GM18519 (cell line): ENCODE results near the gene FAM9C.
A peak's percentile ranks its signal among the peaks of the same experiment; 100 is the strongest.

Source experiments
- ATAC-seq: cut with Tn5 transposase; IDR thresholded peaks from one replicate; pipeline ENCODE4 v1.9.1; 2021; ENCODE audit warnings: mild to moderate bottlenecking, moderate library complexity; ENCODE audit not compliant: unreplicated experiment, low FRiP score

The FAM9C gene

DNA sequence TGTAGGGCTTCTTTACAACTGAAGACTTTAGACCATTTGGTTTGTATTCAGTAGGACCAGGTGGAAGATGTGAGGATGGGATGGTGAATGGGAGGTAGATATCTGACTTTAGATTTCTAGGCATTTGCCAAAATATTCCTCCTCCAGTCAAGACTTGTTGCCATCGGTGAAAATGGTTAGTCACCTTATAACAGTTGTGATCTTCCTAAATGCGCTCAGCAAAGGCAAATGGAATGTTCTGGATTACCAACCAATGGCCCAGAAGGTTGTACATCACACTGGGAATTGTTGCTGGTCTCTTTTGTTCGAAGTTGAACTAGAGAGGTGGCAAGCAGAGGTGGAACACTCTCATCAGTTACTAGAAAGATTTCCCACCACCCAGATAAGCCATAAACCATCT is 35.6 kb downstream of the FAM9C start:
- no peak for ATAC-seq

DNA sequence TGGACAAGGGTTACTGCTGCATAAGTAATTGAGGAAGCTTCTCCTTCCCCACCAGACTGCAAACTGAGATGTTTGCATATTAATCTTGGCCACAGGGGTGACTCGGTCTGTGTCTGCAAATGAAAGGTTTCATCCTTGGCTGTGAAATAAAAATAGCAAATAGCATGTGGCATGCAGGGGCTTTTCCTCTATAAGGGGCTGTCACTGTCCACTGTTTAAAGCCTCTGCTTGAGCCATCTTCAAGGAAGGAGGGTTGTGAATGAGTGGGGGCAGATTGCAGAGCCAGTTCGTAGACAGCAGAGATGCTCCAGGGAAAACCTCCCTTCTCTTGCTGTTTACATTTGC is 36.3 kb downstream of the FAM9C start:
- ATAC-seq, result no peak

DNA sequence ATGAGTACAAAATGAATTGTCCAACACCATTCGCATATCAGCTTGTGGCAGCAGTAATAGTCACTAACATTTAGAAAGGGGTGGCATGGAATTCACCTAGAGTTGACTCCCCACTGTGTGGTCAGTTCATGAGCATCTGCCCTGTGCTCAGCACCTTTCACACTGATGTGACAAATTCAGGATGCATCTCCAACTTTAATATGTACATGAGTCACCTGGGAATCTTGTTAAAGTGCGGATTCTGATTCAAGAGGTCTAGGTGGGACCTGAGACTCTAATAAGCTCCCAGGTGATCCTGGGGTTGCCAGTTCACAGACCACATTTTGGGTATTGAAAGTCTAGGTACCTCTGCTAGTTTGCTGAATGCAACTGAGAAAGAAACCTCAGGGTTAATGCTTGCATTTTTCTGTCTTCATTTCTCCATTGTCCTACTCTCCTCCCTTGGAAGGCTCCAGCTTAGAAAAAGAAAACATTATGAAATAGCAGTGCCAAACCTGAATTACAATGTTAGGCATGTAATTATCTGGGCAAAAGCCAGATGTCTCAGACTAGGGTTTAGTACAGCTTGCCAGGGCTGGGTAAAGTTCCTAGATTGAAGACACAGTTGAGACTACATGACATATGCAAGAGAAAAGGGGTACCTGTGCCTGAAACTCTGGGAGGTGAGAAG is 36.8 kb downstream of the FAM9C start:
- no peak for ATAC-seq

DNA sequence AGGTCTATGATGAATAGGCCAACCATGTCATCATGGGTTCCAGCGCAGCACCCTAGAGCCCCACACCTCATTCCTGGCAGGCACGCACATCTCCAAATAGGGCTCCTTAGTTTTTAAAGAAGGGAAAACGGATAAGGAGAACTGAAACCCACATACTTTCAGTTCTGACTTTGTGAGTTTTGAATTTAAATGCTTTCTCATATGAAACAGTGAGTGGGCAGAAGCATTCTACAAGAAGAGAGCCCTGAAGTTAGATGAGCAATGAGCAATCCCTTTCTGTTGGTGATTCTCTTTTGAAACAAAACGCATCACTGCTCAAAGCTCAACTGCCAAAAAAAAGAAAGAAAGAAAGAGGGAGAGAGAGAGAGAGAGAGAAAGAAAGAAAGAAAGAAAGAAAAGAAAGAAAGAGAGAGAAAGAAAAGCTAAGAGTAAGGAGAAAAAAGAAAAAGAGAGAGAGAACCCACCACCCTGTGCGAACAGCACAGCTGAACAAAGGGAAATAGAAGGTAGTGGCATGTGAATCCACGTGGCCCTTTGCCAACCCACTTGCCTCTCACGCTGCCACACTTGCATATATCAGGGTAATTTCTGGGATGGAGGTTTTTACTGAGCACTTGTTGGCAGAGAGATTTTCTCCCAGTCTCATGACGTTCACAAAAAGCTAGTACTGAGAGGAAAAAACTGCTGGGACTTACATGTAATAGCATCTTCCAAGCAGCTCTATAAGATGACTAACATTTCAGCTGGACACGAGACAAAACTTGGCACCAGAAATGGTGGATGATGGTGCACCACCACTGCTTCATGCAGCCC is 38.6 kb downstream of the FAM9C start:
- no peak for ATAC-seq

DNA sequence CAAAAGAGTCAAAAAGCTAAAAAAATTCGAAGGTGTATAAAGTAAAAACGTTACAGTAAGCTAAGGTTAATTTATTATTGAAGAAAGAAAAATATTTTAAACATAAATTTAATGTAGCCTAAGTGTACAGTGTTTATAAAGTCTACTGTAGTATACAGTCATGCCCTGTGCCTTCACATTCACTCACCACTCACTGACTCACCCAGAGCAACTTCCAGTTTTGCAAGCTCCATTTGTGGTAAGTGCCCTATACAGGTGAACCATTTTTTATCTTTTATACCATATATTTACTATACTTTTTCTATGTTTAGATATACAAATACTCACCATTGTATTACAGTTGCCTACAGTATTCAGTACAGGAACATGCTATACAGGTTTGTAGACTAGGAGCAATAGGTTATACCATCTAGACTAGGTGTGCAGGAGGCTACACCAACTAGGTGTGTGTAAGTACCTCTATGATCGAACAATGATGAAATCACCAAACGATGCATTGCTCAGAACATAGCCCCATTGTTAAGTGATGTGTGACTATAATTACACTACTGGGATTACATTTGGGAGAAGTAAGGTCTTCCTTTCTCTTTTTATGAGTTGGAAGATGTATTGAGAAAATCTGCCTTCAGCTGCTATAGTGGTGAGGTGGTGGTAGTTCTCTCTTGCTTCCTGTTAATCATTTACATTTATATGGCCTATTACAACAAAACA is 42.3 kb downstream of the FAM9C start:
- ATAC-seq, result no peak

DNA sequence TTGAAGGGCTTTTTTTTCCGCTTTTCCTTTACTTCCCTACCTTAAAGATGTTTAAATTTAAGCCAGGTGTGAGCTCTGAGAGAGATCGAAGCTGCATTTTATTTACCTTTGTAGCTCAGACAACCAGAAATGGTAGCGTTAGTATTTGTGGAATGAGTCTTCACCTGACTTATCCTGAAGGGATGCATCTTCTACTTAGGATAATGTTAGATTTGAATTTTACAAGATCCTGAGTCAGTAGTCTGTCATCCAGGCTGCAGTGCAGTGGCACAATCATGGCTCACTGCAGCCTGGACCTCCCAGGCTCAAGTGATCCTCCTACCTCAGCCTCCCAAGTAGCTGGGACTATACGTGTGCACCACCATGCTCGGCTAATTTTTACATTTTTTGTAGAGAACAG is 43.3 kb downstream of the FAM9C start:
- ATAC-seq, result no peak

DNA sequence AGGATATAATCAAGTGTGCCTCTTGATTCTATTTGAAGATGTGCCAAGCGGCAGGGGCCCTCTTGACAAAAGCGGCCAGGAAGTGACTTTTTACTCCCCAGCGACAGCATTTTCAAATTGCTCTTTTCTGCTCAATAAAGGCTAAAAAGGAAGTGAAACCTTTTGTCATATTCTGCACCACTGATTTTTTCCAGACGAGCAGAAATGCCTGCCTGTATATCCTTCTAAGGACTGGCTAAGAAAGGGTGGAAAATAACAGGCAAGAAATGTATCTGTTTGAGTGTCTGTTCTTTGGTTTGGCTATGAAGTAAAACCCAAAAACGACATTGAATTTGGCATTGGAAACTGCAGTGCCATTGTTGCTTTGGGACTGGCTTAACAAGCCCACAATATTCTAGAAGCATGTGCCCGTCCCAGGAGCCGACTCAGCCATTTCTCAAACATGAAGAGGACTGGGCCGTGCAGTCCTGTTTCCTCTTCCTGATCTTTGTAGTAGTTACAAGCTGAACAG is 44.1 kb downstream of the FAM9C start:
- ATAC-seq, result peak; percentile 49

DNA sequence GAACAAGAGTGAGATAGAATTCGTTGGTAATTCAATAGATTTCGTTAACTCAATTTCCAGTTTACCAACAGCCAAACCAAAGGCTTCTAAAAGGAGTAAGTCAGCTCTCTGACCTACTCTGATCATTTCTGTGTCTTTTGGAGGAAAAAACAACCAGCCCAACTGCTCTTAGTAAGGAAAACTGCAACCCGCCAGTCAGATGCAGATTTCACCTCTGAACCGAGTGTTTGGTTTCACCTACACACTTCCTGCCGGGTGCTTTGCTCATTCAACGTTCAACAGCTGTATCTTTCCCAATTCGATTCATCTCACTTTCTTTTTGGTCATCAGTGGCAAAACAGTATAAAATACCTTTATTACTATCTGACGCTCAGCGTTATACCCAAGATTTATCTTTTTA is 45.0 kb downstream of the FAM9C start:
- ATAC-seq, result no peak

DNA sequence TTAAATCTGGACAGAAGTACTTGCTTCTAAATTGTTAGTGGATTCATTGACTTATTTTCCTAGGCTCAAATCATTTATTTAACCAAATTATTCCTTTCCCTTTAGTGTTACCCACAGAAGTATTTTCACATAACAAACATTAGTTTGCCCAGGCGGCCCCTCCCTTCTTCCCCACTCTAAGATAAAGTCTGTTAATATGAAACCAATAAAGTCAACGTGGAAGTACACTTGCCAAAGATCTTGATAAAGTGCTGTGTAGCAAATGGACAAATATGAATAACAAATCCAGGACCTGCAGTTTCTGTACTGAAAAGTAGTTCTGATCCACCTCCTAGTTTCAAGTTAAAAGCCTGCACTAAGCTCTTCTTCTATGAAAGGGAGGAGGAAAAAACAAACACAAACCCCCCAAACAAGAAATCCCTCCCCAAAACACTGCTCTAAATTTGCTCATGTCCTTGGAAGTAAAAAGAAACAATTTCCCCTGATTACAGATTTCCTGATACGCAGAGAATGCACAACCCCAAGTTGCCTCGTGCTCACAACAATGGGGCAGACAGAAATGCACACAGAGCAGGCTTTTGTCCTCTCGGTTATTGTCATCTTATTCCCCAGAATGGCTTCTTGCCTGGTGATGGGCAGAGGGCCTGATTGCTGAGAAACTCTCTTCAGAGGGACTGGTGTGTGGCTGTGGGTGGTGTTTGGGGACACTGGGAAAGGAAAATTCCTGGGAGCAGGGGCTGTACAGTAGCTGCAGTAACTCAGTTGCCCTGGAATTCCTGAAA is 46.3 kb downstream of the FAM9C start:
- ATAC-seq, result no peak

DNA sequence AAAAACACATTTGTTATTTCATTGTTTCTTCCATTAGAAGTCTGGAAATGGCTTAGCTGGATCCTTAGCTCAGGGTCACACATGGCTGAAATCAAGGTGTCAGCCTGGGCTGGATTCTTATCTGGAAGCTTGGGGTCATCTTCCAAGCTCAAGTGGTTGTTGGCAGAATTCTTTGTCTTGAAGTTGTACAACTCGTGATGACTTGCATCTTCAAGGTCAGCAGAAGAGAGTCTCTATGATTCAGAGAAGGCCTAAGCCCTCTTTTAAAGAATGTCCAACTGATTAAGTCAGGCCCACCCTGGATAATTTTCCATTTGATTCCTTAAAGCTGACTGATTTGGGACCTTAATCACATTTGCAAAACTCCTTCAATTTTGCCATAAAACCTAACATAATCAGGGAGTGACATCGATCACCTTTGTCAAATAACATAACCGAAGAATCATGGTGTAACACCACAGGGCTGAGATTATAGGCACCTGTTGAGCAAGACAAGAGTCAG is 47.4 kb downstream of the FAM9C start:
- ATAC-seq, result no peak

DNA sequence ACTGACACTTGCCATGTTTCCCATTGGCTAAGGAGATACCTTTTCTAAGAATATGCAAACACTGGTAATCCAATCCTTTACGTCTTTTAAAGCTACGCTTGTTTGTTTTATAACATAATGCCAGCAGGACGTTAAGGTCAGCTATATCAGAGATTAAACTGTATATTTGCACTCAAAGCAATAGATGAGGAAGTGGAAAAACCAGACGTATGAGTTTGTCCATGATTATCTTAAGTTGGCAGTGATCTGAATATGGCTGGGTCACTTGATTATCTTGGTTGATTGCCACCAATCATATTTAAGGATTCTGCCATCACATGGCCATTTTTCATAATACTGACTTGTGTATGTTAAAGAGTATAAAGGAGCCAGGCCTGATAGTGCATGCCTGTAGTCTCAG is 50.1 kb downstream of the FAM9C start:
- no peak for ATAC-seq

DNA sequence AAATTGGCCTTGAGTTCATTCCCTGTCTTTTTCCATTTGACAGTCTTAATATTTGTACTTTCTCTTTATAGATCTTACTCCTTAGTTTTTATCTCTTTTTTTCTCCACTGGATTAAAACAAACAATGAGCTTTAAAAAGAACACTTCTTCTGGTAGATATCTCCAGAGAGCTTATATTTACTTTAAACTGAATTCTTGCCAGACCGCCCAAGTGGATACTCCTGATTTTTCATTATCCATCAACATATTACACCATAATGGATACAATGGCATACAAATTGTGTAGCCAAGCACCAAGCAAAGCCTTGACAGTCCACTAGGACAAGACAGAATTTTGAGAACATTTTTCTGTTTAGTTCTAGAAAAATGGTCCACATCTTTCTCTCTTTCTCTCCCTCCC is 50.6 kb downstream of the FAM9C start:
- ATAC-seq, result no peak

DNA sequence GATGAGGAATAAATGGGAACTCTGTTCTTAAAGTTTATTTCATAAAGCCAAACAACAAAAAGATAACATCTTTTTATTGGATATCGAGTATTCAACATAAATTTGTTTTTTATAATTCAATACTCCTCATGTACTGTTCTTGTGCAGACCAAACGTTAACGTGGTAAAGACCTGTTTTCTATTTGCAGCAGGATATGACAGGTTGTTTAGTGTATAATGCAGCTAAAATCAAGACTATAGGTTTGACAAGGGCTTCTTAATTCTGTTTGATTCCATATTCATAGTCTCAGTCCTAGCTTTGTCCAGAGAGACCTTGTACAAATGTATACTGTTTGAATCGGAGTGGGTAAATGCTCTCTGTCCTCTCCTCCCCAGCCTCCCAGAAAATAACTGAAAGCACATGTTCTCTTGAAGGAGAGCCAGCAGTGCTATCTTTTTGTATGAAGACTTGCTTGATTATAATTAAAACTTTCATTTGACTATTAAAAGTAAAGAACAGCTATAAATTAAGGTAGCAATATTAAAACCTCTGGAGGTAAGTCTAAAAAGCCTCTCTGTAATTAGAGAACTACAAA is 51.8 kb downstream of the FAM9C start:
- ATAC-seq, result no peak

DNA sequence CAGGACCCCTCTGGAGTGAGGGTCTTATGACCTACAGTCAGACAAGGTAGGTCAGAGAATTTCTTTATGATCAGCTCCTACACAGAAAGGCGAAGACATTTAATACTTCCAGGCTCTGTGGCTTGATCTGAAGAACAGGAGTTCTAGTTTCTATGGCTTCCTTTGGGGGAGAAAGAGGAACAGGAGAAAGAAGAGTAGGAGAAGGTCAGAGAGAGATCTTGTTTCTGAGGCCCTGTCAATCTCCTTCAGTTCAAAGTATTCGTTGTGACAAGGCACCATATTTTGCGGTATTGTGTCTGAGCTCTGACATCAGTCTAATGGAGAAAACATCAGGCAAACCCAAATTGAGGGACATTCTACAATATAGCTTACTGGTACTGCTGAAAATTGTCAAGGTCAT is 52.8 kb downstream of the FAM9C start:
- ATAC-seq, result no peak

DNA sequence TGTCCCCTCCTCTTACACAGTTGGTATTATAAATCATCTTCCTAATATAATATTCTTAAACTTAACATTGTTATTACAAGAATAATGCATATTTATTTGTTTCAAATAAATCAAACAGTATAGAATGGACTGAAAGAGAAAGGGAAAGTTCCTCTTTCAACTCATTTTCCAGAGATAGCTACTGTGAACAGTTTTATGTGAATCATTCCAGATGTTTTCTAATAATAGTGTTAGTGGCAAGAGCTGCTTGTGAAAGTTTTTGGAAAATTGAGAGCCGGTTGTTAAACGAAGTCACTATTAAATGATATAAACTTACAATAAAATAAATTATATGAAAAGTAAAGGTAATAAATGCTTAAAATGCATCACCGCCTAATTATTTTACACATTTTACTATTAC is 55.0 kb downstream of the FAM9C start:
- no peak for ATAC-seq

DNA sequence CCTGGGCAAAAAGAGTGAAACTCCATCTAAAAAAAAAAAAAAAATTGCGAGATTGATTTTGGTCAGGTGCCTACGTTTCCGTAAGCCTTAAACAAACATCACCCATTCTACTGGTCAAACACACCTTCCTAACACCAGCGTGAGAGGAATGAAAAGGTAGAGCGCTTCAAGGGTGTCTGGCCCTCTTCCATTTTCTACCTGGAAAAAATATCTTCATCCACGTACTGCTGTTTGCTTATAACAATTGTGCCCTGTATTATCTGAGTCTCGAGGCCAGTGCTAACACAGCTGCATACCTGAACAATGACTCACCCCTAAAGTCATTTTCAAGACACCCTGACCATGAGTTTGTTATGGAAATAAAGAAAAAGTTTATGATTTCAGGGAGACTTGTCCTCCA is 55.6 kb downstream of the FAM9C start:
- no peak for ATAC-seq

DNA sequence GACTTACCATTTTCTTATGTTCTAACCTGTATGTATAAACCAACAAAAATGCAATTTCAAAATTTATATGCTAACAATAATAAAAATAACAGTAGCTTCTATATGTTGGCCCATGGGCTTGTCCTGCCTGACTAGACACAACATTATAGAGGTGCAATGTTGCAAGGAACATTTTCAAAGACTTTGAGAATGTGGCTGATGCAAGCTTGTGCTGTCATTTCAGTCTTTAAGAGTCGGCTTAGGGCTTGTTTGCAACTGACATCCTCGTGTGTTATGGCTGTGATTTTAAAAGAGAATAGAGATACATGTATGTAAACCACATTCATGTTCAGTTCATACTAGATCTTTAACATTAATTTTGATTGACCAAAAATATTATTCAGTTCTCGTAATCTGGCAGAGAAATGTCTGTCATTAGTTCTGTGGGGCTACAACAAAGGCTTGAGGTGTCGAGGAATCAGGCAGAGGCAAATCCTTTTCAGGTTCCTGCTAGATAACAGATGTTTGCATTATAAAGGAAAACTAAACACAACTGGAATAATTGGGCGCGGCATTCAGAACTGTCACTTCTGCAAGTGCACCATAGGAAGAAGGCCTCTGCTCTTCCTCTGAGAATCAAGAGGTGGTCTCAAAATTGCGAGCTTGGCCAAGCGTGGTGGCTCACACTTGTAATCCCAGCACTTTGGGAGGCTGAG is 56.4 kb downstream of the FAM9C start:
- ATAC-seq, result no peak

DNA sequence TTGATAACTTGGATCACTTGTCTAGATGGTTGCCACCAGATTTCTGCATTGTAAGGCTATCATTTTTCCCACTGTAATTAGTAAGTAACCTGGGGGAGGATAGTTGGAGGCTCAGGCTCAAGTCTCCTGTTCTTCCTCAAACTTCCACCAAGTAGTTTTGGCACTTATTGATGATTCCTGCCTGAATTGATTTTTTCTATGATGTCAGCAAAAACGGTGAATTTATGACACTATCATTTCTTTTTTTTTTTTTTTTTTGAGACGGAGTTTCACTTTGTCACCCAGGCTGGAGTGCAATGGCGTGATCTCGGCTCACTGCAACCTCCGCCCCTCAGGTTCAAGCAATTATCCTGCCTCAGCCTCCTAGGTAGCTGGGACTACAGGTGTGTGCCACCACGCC is 57.1 kb downstream of the FAM9C start:
- no peak for ATAC-seq

DNA sequence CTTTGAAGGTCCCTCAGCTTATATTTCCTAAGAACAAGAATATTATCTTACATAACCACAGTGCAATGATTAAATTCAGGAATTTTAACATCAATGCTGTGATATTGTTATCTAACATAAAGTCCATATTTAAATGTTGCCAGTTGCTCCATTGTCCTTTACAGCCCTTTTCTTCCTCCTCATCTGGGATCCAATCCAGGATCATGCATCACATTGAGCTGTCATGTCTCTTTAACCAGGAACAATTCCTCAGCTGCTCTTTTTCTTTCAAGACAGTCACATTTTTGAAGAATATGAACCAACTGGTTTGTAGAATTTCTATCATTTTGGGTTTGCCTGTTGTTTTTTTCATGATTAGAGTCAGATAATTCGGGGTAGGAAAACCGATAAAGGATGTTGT is 57.5 kb downstream of the FAM9C start:
- no peak for ATAC-seq
